Panc1 (cell line): ENCODE measurements around the gene NOTCH4. TPM values are rescaled to one million over a fixed set of nuclear protein-coding genes. Genes with fewer than 3 reads are reported as not detected.

Source experiments
- ATAC-seq: fragments of 200-7000 bp; cut with Tn5 transposase; 2 replicates; pipeline ENCODE4 v1.9.1; 2020; ENCODE audit warnings: mild to moderate bottlenecking, moderate library complexity
- BruUV-seq: library from RNA; stranded (reverse); fragments of 400-500 nt; replicated peaks from 2 replicates; lab custom pipeline; 2021; lab: Mats Ljungman, UMichigan
- CTCF ChIA-PET: fragments of 300-600 bp; sonication (Branson Sonifier 250); formaldehyde crosslinking; loops from one replicate; lab custom pipeline; 2022; ENCODE audit warnings: antibody characterized with exemption; lab: Charles Lee
- POLR2A ChIA-PET: fragments of 300-600 bp; sonication (Branson Sonifier 250); formaldehyde crosslinking; loops from one replicate; lab custom pipeline; 2022; ENCODE audit warnings: antibody characterized with exemption; lab: Charles Lee
- DNase-seq: peaks from one replicate; pipeline ENCODE4 v3.0.0-alpha.2; 2010; ENCODE audit warnings: low read depth, low spot score
- H3K27ac ChIP-seq: 2 replicates; pipeline ENCODE4 v1.5.1; 2011; ENCODE audit warnings: mild to moderate bottlenecking, low read length, inconsistent platforms
- H3K27me3 ChIP-seq: fragments of 200-500 bp; sonication (Bioruptor generic); 2 replicates; pipeline ENCODE4 v1.6.0; 2014; ENCODE audit warnings: low read length, inconsistent platforms; ENCODE audit not compliant: control insufficient read depth, insufficient read depth
- H3K36me3 ChIP-seq: fragments of 200-500 bp; sonication (Bioruptor generic); 2 replicates; pipeline ENCODE4 v1.5.1; 2014; ENCODE audit warnings: inconsistent platforms, mild to moderate bottlenecking, low read length, moderate library complexity; ENCODE audit not compliant: control insufficient read depth, insufficient read depth
- H3K4me1 ChIP-seq: 2 replicates; pipeline ENCODE4 v1.5.1; 2011; ENCODE audit warnings: inconsistent platforms, mild to moderate bottlenecking, low read length, moderate library complexity; ENCODE audit not compliant: control insufficient read depth, insufficient read depth
- H3K4me3 ChIP-seq, 2 experiments: 2 replicates each; pipeline ENCODE4 v1.5.1; 2011 to 2012; ENCODE audit warnings: low read depth in 2 of 2, low read length in 2 of 2, mild to moderate bottlenecking in 2 of 2, inconsistent platforms in 1 of 2, moderate library complexity in 1 of 2
- H3K9me3 ChIP-seq: fragments of 200-500 bp; sonication (Bioruptor generic); 2 replicates; pipeline ENCODE4 v1.5.1; 2014; ENCODE audit warnings: low read depth, mild to moderate bottlenecking, inconsistent platforms, low read length, moderate library complexity; ENCODE audit not compliant: control insufficient read depth, insufficient read depth
- CTCF ChIP-seq: fragments of 450-650 bp; IDR thresholded peaks from 2 replicates; pipeline ENCODE4 v1.5.1; 2017; ENCODE audit warnings: mild to moderate bottlenecking
- POLR2AphosphoS5 ChIP-seq: IDR thresholded peaks from 2 replicates; pipeline ENCODE4 v1.6.1; 2012; ENCODE audit warnings: mild to moderate bottlenecking, low read depth, low read length, moderate library complexity
- SIN3A ChIP-seq: IDR thresholded peaks from 2 replicates; pipeline ENCODE4 v1.6.1; 2012; ENCODE audit warnings: low read depth, mild to moderate bottlenecking, low read length, moderate library complexity, borderline replicate concordance; ENCODE audit not compliant: insufficient read depth
- TCF7L2 ChIP-seq: IDR thresholded peaks from 2 replicates; pipeline ENCODE4 v1.6.1; 2011; ENCODE audit warnings: mild to moderate bottlenecking, low read depth, low read length, inconsistent platforms
- in situ Hi-C: cut with HindIII; loops from 2 replicates; pipeline ENCODE4 v1.10.0; 2016; ENCODE audit warnings: low sequenced_read_pairs, low pct_unique_long_range_greater_than_20kb
- intact Hi-C: fragments of 100-400 bp; cut with micrococcal nuclease; formaldehyde crosslinking; loops from one replicate; pipeline ENCODE4 v1.10.0; 2022; ENCODE audit not compliant: unreplicated experiment
- total RNA-seq: library from RNA; stranded (reverse); gene quantifications from one replicate; pipeline ENCODE4 v1.2.1, GENCODE V29; 2021; ENCODE audit not compliant: unreplicated experiment
- TF ChIP-seq, protein P1 (sequence below), 2 experiments: IDR thresholded peaks; 2 replicates each; pipeline ENCODE4 v1.6.1; 2011 to 2012; ENCODE audit warnings: low read depth in 2 of 2, control low read depth in 1 of 2, low read length in 1 of 2, mild to moderate bottlenecking in 1 of 2, moderate library complexity in 1 of 2; ENCODE audit not compliant: insufficient read depth in 1 of 2

NOTCH4 gene
- total RNA-seq, 1 experiment from 2014 or later = 2.0 TPM

- no TSS peak for BruUV-seq
These were observed 56.1 kb downstream of the NOTCH4 start for GRCh38 chr6:32167761-32168262.

DNA sequence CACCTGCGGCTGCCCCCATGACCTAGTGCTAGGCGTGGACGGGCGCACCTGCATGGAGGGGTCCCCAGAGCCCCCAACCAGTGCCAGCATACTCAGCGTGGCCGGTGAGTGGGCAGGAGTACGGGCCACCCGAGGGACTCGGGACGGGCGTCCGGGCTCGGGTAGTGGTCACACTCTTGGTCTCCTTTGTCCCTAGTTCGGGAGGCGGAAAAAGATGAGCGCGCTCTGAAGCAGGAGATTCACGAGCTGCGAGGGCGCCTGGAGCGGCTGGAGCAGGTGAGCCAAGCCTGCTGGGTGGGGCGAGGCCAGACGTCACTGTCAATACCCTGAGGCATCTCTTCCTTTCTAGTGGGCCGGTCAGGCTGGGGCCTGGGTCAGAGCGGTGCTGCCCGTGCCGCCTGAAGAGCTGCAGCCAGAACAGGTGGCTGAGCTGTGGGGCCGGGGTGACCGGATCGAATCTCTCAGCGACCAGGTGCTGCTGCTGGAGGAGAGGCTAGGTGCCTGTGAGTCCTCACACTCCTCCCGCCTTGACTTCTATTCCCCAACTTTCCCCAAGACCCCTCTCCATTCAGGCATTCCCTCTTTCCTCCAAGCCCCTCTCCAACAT, 56.6 kb downstream of the NOTCH4 start:
- TF ChIP-seq CTCF = no peak
- TF ChIP-seq SIN3A = no peak
- TF ChIP-seq TCF7L2 = no peak
- no peak for TF ChIP-seq POLR2AphosphoS5
- TF ChIP-seq, protein P1, sequence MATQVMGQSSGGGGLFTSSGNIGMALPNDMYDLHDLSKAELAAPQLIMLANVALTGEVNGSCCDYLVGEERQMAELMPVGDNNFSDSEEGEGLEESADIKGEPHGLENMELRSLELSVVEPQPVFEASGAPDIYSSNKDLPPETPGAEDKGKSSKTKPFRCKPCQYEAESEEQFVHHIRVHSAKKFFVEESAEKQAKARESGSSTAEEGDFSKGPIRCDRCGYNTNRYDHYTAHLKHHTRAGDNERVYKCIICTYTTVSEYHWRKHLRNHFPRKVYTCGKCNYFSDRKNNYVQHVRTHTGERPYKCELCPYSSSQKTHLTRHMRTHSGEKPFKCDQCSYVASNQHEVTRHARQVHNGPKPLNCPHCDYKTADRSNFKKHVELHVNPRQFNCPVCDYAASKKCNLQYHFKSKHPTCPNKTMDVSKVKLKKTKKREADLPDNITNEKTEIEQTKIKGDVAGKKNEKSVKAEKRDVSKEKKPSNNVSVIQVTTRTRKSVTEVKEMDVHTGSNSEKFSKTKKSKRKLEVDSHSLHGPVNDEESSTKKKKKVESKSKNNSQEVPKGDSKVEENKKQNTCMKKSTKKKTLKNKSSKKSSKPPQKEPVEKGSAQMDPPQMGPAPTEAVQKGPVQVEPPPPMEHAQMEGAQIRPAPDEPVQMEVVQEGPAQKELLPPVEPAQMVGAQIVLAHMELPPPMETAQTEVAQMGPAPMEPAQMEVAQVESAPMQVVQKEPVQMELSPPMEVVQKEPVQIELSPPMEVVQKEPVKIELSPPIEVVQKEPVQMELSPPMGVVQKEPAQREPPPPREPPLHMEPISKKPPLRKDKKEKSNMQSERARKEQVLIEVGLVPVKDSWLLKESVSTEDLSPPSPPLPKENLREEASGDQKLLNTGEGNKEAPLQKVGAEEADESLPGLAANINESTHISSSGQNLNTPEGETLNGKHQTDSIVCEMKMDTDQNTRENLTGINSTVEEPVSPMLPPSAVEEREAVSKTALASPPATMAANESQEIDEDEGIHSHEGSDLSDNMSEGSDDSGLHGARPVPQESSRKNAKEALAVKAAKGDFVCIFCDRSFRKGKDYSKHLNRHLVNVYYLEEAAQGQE (IDR thresholded peaks at IDR 0.05; ENCODE audit: insufficient read depth in 1 of 2, low read depth in 2 of 2, low read length in 1 of 2) = no peak
- CTCF ChIA-PET = no interaction called here
- Histone ChIP-seq H3K27me3 (no peaks in the 10 kb centered on the region), H3K4me1 (no peaks in the 10 kb centered on the region), H3K36me3 (0 out of 2 replicates have a peak, but pooled peaks cover 2% of the 10 kb centered on the region), H3K27ac (no peak overlapping the region), H3K4me3 (no peak overlapping the region), H3K9me3 (no peaks in the 10 kb centered on the region)
- in situ Hi-C loops = no loop called here
- POLR2A ChIA-PET = no interaction called here
- DNase-seq (no peak), ATAC-seq (peak; percentile 31; the same call in 1 of the 2 replicates)
- no TSS peak for BruUV-seq
- intact Hi-C loops = no loop called here

More at GRCh38 chr6:32167761-32168262, 56.1 kb downstream of the NOTCH4 start:
- intact Hi-C loops = no loop called here
- H3K27ac ChIP-seq = no peak overlapping the region
- TF ChIP-seq, protein P1 (IDR thresholded peaks at IDR 0.05; ENCODE audit: insufficient read depth in 1 of 2, low read depth in 2 of 2, low read length in 1 of 2) = no peak
- no peak for TF ChIP-seq SIN3A
- TF ChIP-seq POLR2AphosphoS5 = no peak
- no peak for TF ChIP-seq TCF7L2
- no peak for TF ChIP-seq CTCF
- no peaks in the 10 kb centered on the region for H3K27me3 ChIP-seq
- 0 out of 2 replicates have a peak, but pooled peaks cover 2% of the 10 kb centered on the region for H3K36me3 ChIP-seq
- no peak for DNase-seq
- H3K4me1 ChIP-seq = peaks cover under 1% of the 10 kb centered on the region; the same call in 1 of the 2 replicates
- no peak for ATAC-seq
- no peak overlapping the region for H3K4me3 ChIP-seq
- ChIA-PET CTCF (no interaction called here), POLR2A (no interaction called here)
- in situ Hi-C loops = no loop called here
- H3K9me3 ChIP-seq = no peaks in the 10 kb centered on the region
